Left forelimb (tissue), 1 donor: Measurements from ENCODE around the gene EFEMP1.
"Not testable (repeated sequence)": the region's sequence is repeated elsewhere in the genome, so short reads cannot be mapped to it uniquely, and the experiment has no call there.

Experiments used
- DNase-seq: peaks from one replicate; pipeline ENCODE4 v3.0.0-alpha.2; 2018; ENCODE audit warnings: low spot score

EFEMP1 gene

GRCh38 chr2:55865096-55865835, 58.3 kb downstream of the EFEMP1 start:
- no peak for DNase-seq

GRCh38 chr2:55864351-55865084, 59.1 kb downstream of the EFEMP1 start:
- DNase-seq = no peak

GRCh38 chr2:55862673-55863390, 60.8 kb downstream of the EFEMP1 start:
- no peak for DNase-seq

GRCh38 chr2:55862246-55862645, 61.3 kb downstream of the EFEMP1 start:
- DNase-seq = no peak

GRCh38 chr2:55861733-55862132, 61.8 kb downstream of the EFEMP1 start:
- no peak for DNase-seq

- DNase-seq = no peak
These were observed 62.8 kb downstream of the EFEMP1 start for GRCh38 chr2:55860832-55861231.

- DNase-seq = no peak
These were observed 63.7 kb downstream of the EFEMP1 start for GRCh38 chr2:55859875-55860274.

- no peak for DNase-seq
These were observed 65.8 kb downstream of the EFEMP1 start for GRCh38 chr2:55857766-55858165.

- no peak for DNase-seq
These were observed 66.6 kb downstream of the EFEMP1 start for GRCh38 chr2:55856936-55857335.

- no peak for DNase-seq
These were observed 75.5 kb downstream of the EFEMP1 start for GRCh38 chr2:55848096-55848495.

- DNase-seq = no peak
These were observed 77.2 kb downstream of the EFEMP1 start for GRCh38 chr2:55846426-55846825.

GRCh38 chr2:55844986-55845385, 78.6 kb downstream of the EFEMP1 start:
- no peak for DNase-seq

GRCh38 chr2:55843994-55844345, 79.6 kb downstream of the EFEMP1 start:
- no peak for DNase-seq

GRCh38 chr2:55843096-55843993, 80.2 kb downstream of the EFEMP1 start:
- DNase-seq = no peak

- DNase-seq = no peak
These were observed 81.5 kb downstream of the EFEMP1 start for GRCh38 chr2:55842046-55842445.

- DNase-seq = no peak
These were observed 83.1 kb downstream of the EFEMP1 start for GRCh38 chr2:55840460-55840859.

- DNase-seq = no peak
These were observed 84.3 kb downstream of the EFEMP1 start for GRCh38 chr2:55839182-55839819.

- DNase-seq = no peak
These were observed 84.9 kb downstream of the EFEMP1 start for GRCh38 chr2:55838653-55839052.

- DNase-seq = not testable (repeated sequence)
These were observed 85.5 kb downstream of the EFEMP1 start for GRCh38 chr2:55838117-55838516.

- no peak for DNase-seq
These were observed 86.5 kb downstream of the EFEMP1 start for GRCh38 chr2:55837073-55837472.

- not testable (repeated sequence) for DNase-seq
These were observed 91.7 kb downstream of the EFEMP1 start for GRCh38 chr2:55831671-55832410.
